ENCODE measurements around the gene KAT2B. TPM values are rescaled to one million over a fixed set of nuclear protein-coding genes. Genes with fewer than 3 reads are reported as not detected.

KAT2B gene
- total RNA-seq, 1 experiment from 2014 or later: 4.6 TPM

DNA sequence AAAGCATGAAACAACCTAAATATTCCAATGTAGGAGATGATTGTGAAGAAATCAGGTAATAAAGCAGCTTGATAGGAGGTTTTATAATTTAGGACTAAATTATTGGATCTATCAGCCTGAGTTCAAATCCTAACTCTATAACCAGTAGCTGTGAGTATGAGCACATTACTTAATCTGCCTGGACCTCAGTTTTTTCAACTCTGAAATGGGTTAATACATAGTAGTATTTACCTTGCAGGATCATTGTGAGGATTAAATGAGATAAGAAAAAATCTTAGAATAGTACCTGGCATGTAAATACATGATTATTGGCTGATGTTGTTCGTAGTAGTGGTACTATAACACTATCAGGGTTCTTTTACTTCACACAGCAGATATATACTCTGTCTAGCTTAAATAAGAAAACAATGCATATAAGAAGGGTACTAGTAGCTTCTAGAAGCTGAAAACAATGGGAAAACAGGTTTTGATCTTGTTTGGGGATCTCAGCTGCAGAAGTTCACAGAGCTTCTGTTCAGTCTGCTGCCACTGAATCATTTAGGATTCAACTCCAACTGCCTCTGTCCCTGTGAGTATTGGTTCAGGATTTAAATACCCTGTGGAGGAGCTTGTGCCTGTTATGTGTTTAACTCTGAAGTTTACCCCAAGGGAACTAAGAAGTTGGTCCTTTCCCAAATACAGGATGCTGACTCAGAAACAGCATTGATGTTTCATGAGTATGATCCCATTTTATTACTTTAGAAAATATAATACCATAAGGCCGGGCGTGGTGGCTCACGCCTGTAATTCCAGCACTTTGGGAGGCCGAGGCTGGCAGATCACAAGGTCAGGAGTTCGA is 34.2 kb downstream of the KAT2B start:
- no TSS peak for BruUV-seq (replicated peaks)
- intact Hi-C loops (cut with micrococcal nuclease; ENCODE audit: unreplicated experiment): no loop called here
- Histone ChIP-seq H3K4me3 (ENCODE audit: low read depth, low read length, poor library complexity, severe bottlenecking) (no peak overlapping the region), H3K27me3 (replicated peaks; ENCODE audit: insufficient read depth, low read depth, low read length, poor library complexity) (no peaks in the 10 kb centered on the region), H3K36me3 (ENCODE audit: insufficient read depth, low read length, poor library complexity, severe bottlenecking) (no peaks in the 10 kb centered on the region), H3K27ac (ENCODE audit: low read depth, low read length, poor library complexity, severe bottlenecking) (no peak overlapping the region), H3K9me3 (ENCODE audit: low read depth, low read length, poor library complexity, severe bottlenecking) (no peaks in the 10 kb centered on the region), H3K4me1 (ENCODE audit: insufficient read depth, low read length, poor library complexity, severe bottlenecking) (no peaks in the 10 kb centered on the region)
- POLR2A ChIA-PET (ENCODE audit: low non-redundant PET): no interaction called here
- no peak for TF ChIP-seq EZH2 (IDR thresholded peaks at IDR 0.05; ENCODE audit: borderline replicate concordance, low read depth, low read length, poor library complexity, severe bottlenecking)
- TF ChIP-seq, protein P1, sequence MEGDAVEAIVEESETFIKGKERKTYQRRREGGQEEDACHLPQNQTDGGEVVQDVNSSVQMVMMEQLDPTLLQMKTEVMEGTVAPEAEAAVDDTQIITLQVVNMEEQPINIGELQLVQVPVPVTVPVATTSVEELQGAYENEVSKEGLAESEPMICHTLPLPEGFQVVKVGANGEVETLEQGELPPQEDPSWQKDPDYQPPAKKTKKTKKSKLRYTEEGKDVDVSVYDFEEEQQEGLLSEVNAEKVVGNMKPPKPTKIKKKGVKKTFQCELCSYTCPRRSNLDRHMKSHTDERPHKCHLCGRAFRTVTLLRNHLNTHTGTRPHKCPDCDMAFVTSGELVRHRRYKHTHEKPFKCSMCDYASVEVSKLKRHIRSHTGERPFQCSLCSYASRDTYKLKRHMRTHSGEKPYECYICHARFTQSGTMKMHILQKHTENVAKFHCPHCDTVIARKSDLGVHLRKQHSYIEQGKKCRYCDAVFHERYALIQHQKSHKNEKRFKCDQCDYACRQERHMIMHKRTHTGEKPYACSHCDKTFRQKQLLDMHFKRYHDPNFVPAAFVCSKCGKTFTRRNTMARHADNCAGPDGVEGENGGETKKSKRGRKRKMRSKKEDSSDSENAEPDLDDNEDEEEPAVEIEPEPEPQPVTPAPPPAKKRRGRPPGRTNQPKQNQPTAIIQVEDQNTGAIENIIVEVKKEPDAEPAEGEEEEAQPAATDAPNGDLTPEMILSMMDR (conservative IDR thresholded peaks at IDR 0.05; ENCODE audit: low read depth, low read length): no peak
- no peak for DNase-seq (ENCODE audit: low spot score)
- CTCF ChIA-PET: interaction anchor here (0.6 kb wide), 1 partner anchor 34 kb away, joined by 4 read pairs; the partner anchor contains the start of gene KAT2B

DNA sequence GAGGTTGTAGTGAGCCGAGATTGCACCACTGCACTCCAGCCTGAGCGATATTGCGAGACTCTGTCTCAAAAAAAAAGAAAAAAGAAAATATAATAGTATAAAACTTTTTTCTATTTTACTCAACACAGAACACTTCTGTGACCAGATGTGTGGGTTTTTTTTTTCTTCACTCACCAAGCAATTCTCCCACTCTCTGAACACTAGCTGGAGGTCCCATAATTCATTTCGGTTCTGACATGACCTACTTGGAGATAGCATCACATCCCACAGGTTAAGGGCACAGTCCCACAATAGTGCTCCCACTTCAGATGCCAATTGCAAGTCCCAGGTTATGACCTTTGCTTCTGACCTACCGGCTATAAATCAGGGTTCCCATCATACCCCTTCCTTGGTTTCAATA is 35.0 kb downstream of the KAT2B start:
- Histone ChIP-seq H3K27me3 (replicated peaks; ENCODE audit: insufficient read depth, low read depth, low read length, poor library complexity) (no peaks in the 10 kb centered on the region), H3K4me3 (ENCODE audit: low read depth, low read length, poor library complexity, severe bottlenecking) (no peak overlapping the region), H3K9me3 (ENCODE audit: low read depth, low read length, poor library complexity, severe bottlenecking) (no peaks in the 10 kb centered on the region), H3K27ac (ENCODE audit: low read depth, low read length, poor library complexity, severe bottlenecking) (no peak overlapping the region), H3K4me1 (ENCODE audit: insufficient read depth, low read length, poor library complexity, severe bottlenecking) (no peaks in the 10 kb centered on the region), H3K36me3 (ENCODE audit: insufficient read depth, low read length, poor library complexity, severe bottlenecking) (no peaks in the 10 kb centered on the region)
- no peak for DNase-seq (ENCODE audit: low spot score)
- intact Hi-C loops (cut with micrococcal nuclease; ENCODE audit: unreplicated experiment): no loop called here
- ChIA-PET POLR2A (ENCODE audit: low non-redundant PET) (no interaction called here), CTCF (no interaction called here)
- BruUV-seq (replicated peaks): no TSS peak
- TF ChIP-seq, protein P1 (conservative IDR thresholded peaks at IDR 0.05; ENCODE audit: low read depth, low read length): no peak

DNA sequence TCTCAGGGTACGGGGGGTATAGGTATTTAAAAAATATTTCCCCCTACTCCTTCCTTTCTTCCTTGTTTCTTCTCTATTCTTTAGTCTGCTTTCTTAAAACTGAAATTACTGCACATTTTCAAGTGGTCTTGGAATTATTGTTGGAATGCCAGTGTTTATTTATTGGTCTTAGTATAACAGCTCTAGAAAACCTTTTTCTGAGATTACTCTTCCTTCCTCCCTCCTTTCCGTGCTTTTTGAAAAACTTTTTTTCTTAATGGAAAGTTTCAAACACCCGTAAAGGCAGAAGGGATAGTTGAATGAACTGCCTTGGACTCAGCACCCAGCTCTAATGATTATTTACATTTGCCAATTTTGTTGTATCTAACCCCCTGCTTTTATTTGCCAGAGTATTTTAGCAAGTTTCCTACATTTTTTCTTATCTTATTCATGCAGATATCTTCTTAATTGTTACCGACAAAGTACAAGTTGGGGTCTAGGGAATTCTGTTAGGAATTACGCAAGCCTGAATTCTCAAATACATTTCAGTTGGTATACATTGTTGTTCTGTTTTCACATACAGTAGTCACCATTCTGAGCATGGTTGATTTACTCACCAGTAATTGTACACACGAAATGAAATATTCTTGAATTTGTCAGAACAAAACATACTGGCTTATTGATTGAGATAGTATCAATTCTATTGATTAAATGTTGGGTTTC is 36.2 kb downstream of the KAT2B start:
- ChIA-PET POLR2A (ENCODE audit: low non-redundant PET) (no interaction called here), CTCF (no interaction called here)
- no peaks in the 10 kb centered on the region for H3K36me3 ChIP-seq (ENCODE audit: insufficient read depth, low read length, poor library complexity, severe bottlenecking)
- no peaks in the 10 kb centered on the region for H3K9me3 ChIP-seq (ENCODE audit: low read depth, low read length, poor library complexity, severe bottlenecking)
- no peaks in the 10 kb centered on the region for H3K27me3 ChIP-seq (replicated peaks; ENCODE audit: insufficient read depth, low read depth, low read length, poor library complexity)
- H3K27ac ChIP-seq (ENCODE audit: low read depth, low read length, poor library complexity, severe bottlenecking): no peak overlapping the region
- intact Hi-C loops (cut with micrococcal nuclease; ENCODE audit: unreplicated experiment): no loop called here
- no peaks in the 10 kb centered on the region for H3K4me1 ChIP-seq (ENCODE audit: insufficient read depth, low read length, poor library complexity, severe bottlenecking)
- H3K4me3 ChIP-seq (ENCODE audit: low read depth, low read length, poor library complexity, severe bottlenecking): no peak overlapping the region
- no TSS peak for BruUV-seq (replicated peaks)
- no peak for DNase-seq (ENCODE audit: low spot score)
- TF ChIP-seq, protein P1 (conservative IDR thresholded peaks at IDR 0.05; ENCODE audit: low read depth, low read length): no peak
- no peak for TF ChIP-seq EZH2 (IDR thresholded peaks at IDR 0.05; ENCODE audit: borderline replicate concordance, low read depth, low read length, poor library complexity, severe bottlenecking)
